GM12878 (cell line): ENCODE results near the gene RGL1. TPM values are rescaled to one million over a fixed set of nuclear protein-coding genes. Genes with fewer than 3 reads are reported as not detected.

ENCODE experiments used
- EP300 ChIP-seq, 2 experiments: fragments of 150-350 bp in 1 of 2; IDR thresholded peaks; 2 replicates each; pipeline ENCODE4 v1.6.1; 2011 to 2012; ENCODE audit warnings: low read depth in 2 of 2, low read length in 2 of 2, borderline replicate concordance in 1 of 2, improper control_type of control experiment in 1 of 2, inconsistent platforms in 1 of 2; ENCODE audit not compliant: control insufficient read depth in 1 of 2
- MYB ChIP-seq: fragments of 150-350 bp; IDR thresholded peaks from 2 replicates; pipeline ENCODE4 v1.6.1; 2014; ENCODE audit warnings: mild to moderate bottlenecking, low read depth, low read length, borderline replicate concordance
- NFXL1 ChIP-seq: fragments of 450-650 bp; IDR thresholded peaks from 2 replicates; pipeline ENCODE4 v1.6.1; 2017; ENCODE audit warnings: antibody characterized with exemption, mild to moderate bottlenecking, borderline replicate concordance
- NR2C2 ChIP-seq: IDR thresholded peaks from 2 replicates; pipeline ENCODE4 v1.6.1; 2011; ENCODE audit warnings: borderline replicate concordance, low read depth; ENCODE audit not compliant: control insufficient read depth, insufficient read length
- PAX8 ChIP-seq: fragments of 450-650 bp; IDR thresholded peaks from 2 replicates; pipeline ENCODE4 v1.6.1; 2017; ENCODE audit warnings: mild to moderate bottlenecking, moderate library complexity
- RB1 ChIP-seq: fragments of 450-650 bp; formaldehyde crosslinking; IDR thresholded peaks from 2 replicates; pipeline ENCODE4 v1.6.1; 2017; ENCODE audit warnings: mild to moderate bottlenecking, borderline replicate concordance
- RCOR1 ChIP-seq: conservative IDR thresholded peaks from 2 replicates; pipeline ENCODE4 v1.6.1; 2012; ENCODE audit warnings: low read depth, low read length, improper control_type of control experiment
- SP1 ChIP-seq: IDR thresholded peaks from one replicate; pipeline ENCODE4 v1.6.1; 2011; ENCODE audit warnings: low read depth, low read length
- WRNIP1 ChIP-seq: IDR thresholded peaks from 2 replicates; pipeline ENCODE4 v1.6.1; 2011; ENCODE audit warnings: low read depth, low read length, improper control_type of control experiment, borderline replicate concordance
- ZBED1 ChIP-seq: IDR thresholded peaks from 2 replicates; pipeline ENCODE4 v1.6.1; 2016; ENCODE audit warnings: borderline replicate concordance
- ZNF384 ChIP-seq: IDR thresholded peaks from 2 replicates; pipeline ENCODE4 v1.6.1; 2012; ENCODE audit warnings: low read depth, mild to moderate bottlenecking, low read length, improper control_type of control experiment, borderline replicate concordance
- polyA plus RNA-seq, 11 experiments: library from polyadenylated mRNA; depleted of rRNA in 4 of 11; unstranded in 6 of 11; stranded (reverse) in 5 of 11; fragments of >200 nt; fragmentation: Nextera tagmentation in 4 of 11; fragmentation: Illumina TruSeq in 1 of 11; extraction: Ambion mirVana in 4 of 11; extraction: Trizol in 1 of 11; gene quantifications; 1 replicate in 1 of 11; 2 replicates in 10 of 11; pipeline versions ENCODE4 v1.2.1 to v1.2.3, GENCODE V29; 2011 to 2016; ENCODE audit warnings: inconsistent platforms in 2 of 11, missing spikeins in 2 of 11, low read depth in 1 of 11
- total RNA-seq, 4 experiments: library from RNA; depleted of rRNA in 3 of 4; stranded (reverse); fragments of >200 nt in 3 of 4; fragmentation: Illumina TruSeq in 1 of 4; extraction: Trizol in 1 of 4; gene quantifications; 2 replicates each; pipeline versions ENCODE4 v1.2.1 to v1.2.3, GENCODE V29; 2013 to 2021
- TF ChIP-seq, protein P1 (sequence below): IDR thresholded peaks from 2 replicates; pipeline ENCODE4 v1.6.1; 2012; ENCODE audit warnings: improper control_type of control experiment, low read depth, low read length; ENCODE audit not compliant: insufficient replicate concordance
- TF ChIP-seq, protein P2 (sequence below): fragments of 150-350 bp; IDR thresholded peaks from 2 replicates; pipeline ENCODE4 v1.6.1; 2014; ENCODE audit warnings: mild to moderate bottlenecking, low read depth, low read length
- TF ChIP-seq, protein P3 (sequence below): fragments of 450-650 bp; IDR thresholded peaks from 2 replicates; pipeline ENCODE4 v1.6.1; 2017; ENCODE audit warnings: mild to moderate bottlenecking, moderate library complexity
- TF ChIP-seq, protein P4 (sequence below): fragments of 450-650 bp; IDR thresholded peaks from 2 replicates; pipeline ENCODE4 v1.6.1; 2017; ENCODE audit warnings: antibody characterized with exemption, mild to moderate bottlenecking, moderate library complexity

RGL1 gene
- total and polyA plus RNA-seq, 10 of the 15 experiments (the other 5 are each of a cell fraction or from before 2014, with no cell fraction given): 8.1 to 25.0 (median 19.0) TPM

DNA sequence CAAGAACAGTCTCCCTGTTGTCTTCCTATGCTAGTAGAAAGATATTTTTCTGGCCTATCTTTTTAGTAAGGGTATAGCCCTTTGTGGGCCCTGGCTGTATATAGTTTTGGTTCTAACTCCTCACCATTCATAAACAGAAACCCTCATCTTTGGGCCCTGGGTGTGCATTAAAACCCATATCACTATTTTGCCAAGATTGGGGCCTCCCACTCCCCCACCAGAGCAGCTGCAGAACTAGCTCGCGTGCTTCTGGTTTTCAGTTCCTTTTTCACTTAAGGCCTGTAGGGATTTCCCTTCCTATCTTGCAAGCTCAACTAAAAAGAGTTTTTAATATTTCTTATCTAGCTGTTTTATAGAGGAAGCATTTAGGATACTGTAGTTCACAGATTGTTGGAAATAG lies 106.4 kb downstream of the RGL1 start (continued):
- TF ChIP-seq, protein P1, sequence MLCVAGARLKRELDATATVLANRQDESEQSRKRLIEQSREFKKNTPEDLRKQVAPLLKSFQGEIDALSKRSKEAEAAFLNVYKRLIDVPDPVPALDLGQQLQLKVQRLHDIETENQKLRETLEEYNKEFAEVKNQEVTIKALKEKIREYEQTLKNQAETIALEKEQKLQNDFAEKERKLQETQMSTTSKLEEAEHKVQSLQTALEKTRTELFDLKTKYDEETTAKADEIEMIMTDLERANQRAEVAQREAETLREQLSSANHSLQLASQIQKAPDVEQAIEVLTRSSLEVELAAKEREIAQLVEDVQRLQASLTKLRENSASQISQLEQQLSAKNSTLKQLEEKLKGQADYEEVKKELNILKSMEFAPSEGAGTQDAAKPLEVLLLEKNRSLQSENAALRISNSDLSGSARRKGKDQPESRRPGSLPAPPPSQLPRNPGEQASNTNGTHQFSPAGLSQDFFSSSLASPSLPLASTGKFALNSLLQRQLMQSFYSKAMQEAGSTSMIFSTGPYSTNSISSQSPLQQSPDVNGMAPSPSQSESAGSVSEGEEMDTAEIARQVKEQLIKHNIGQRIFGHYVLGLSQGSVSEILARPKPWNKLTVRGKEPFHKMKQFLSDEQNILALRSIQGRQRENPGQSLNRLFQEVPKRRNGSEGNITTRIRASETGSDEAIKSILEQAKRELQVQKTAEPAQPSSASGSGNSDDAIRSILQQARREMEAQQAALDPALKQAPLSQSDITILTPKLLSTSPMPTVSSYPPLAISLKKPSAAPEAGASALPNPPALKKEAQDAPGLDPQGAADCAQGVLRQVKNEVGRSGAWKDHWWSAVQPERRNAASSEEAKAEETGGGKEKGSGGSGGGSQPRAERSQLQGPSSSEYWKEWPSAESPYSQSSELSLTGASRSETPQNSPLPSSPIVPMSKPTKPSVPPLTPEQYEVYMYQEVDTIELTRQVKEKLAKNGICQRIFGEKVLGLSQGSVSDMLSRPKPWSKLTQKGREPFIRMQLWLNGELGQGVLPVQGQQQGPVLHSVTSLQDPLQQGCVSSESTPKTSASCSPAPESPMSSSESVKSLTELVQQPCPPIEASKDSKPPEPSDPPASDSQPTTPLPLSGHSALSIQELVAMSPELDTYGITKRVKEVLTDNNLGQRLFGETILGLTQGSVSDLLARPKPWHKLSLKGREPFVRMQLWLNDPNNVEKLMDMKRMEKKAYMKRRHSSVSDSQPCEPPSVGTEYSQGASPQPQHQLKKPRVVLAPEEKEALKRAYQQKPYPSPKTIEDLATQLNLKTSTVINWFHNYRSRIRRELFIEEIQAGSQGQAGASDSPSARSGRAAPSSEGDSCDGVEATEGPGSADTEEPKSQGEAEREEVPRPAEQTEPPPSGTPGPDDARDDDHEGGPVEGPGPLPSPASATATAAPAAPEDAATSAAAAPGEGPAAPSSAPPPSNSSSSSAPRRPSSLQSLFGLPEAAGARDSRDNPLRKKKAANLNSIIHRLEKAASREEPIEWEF: no peak
- TF ChIP-seq NFXL1 (no peak), RB1 (no peak), ZBED1 (peak; percentile 92), ZNF384 (no peak; the same call in 1 of the 2 replicates), PAX8 (0 out of 2 replicates have a peak, but pooled peaks have one; percentile 2), EP300 (IDR thresholded peaks at IDR 0.05; ENCODE audit: borderline replicate concordance in 1 of 2, control insufficient read depth in 1 of 2, low read depth in 2 of 2, low read length in 2 of 2) (peak; percentile 99), RCOR1 (peak; percentile 91; the same call in 1 of the 2 replicates), NR2C2 (no peak), SP1 (peak; percentile 89), MYB (no peak), WRNIP1 (no peak)
- TF ChIP-seq, protein P2, sequence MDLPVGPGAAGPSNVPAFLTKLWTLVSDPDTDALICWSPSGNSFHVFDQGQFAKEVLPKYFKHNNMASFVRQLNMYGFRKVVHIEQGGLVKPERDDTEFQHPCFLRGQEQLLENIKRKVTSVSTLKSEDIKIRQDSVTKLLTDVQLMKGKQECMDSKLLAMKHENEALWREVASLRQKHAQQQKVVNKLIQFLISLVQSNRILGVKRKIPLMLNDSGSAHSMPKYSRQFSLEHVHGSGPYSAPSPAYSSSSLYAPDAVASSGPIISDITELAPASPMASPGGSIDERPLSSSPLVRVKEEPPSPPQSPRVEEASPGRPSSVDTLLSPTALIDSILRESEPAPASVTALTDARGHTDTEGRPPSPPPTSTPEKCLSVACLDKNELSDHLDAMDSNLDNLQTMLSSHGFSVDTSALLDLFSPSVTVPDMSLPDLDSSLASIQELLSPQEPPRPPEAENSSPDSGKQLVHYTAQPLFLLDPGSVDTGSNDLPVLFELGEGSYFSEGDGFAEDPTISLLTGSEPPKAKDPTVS: no peak
- TF ChIP-seq, protein P3, sequence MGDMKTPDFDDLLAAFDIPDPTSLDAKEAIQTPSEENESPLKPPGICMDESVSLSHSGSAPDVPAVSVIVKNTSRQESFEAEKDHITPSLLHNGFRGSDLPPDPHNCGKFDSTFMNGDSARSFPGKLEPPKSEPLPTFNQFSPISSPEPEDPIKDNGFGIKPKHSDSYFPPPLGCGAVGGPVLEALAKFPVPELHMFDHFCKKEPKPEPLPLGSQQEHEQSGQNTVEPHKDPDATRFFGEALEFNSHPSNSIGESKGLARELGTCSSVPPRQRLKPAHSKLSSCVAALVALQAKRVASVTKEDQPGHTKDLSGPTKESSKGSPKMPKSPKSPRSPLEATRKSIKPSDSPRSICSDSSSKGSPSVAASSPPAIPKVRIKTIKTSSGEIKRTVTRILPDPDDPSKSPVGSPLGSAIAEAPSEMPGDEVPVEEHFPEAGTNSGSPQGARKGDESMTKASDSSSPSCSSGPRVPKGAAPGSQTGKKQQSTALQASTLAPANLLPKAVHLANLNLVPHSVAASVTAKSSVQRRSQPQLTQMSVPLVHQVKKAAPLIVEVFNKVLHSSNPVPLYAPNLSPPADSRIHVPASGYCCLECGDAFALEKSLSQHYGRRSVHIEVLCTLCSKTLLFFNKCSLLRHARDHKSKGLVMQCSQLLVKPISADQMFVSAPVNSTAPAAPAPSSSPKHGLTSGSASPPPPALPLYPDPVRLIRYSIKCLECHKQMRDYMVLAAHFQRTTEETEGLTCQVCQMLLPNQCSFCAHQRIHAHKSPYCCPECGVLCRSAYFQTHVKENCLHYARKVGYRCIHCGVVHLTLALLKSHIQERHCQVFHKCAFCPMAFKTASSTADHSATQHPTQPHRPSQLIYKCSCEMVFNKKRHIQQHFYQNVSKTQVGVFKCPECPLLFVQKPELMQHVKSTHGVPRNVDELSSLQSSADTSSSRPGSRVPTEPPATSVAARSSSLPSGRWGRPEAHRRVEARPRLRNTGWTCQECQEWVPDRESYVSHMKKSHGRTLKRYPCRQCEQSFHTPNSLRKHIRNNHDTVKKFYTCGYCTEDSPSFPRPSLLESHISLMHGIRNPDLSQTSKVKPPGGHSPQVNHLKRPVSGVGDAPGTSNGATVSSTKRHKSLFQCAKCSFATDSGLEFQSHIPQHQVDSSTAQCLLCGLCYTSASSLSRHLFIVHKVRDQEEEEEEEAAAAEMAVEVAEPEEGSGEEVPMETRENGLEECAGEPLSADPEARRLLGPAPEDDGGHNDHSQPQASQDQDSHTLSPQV: no peak
- TF ChIP-seq, protein P4, sequence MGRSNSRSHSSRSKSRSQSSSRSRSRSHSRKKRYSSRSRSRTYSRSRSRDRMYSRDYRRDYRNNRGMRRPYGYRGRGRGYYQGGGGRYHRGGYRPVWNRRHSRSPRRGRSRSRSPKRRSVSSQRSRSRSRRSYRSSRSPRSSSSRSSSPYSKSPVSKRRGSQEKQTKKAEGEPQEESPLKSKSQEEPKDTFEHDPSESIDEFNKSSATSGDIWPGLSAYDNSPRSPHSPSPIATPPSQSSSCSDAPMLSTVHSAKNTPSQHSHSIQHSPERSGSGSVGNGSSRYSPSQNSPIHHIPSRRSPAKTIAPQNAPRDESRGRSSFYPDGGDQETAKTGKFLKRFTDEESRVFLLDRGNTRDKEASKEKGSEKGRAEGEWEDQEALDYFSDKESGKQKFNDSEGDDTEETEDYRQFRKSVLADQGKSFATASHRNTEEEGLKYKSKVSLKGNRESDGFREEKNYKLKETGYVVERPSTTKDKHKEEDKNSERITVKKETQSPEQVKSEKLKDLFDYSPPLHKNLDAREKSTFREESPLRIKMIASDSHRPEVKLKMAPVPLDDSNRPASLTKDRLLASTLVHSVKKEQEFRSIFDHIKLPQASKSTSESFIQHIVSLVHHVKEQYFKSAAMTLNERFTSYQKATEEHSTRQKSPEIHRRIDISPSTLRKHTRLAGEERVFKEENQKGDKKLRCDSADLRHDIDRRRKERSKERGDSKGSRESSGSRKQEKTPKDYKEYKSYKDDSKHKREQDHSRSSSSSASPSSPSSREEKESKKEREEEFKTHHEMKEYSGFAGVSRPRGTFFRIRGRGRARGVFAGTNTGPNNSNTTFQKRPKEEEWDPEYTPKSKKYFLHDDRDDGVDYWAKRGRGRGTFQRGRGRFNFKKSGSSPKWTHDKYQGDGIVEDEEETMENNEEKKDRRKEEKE: no peak
